ENCODE data around the gene PEX11G.

GRCh38 chr19:7524992-7525739 lies 36.3 kb upstream of the PEX11G start:
- TF ChIP-seq CTCF (conservative IDR thresholded peaks at IDR 0.05; ENCODE audit: low read length), result no peak
- TF ChIP-seq EZH2phosphoT487 (IDR thresholded peaks at IDR 0.05; ENCODE audit: borderline replicate concordance), result no peak
